Eye (tissue), 1 donor: ENCODE data around the gene SLC12A3.

ENCODE experiments used
- DNase-seq: peaks from one replicate; pipeline ENCODE4 v3.0.0-alpha.2; 2015

SLC12A3 gene

DNA sequence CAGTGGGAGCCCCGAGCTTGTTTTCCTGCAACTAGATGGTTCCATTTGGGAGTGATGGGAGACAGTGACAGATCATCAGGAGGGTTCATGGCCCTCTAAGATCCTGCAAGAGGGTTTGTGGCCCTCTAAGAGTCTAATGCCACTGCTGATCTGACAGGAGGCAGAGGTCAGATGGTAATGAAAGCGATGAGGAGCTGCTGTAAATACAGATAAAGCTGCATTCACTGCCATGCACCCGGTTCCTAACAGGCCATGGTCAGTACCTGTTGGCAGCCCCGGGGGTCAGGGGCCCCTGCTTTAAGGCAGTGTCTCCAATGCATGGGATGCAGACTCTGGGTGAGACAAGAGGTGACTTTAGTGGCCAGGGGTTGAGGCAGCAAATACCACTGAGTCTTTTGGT lies 30.8 kb downstream of the SLC12A3 start:
- DNase-seq: no peak

- DNase-seq: no peak
Observed at GRCh38 chr16:56896244-56896643, 31.2 kb downstream of the SLC12A3 start.

DNA sequence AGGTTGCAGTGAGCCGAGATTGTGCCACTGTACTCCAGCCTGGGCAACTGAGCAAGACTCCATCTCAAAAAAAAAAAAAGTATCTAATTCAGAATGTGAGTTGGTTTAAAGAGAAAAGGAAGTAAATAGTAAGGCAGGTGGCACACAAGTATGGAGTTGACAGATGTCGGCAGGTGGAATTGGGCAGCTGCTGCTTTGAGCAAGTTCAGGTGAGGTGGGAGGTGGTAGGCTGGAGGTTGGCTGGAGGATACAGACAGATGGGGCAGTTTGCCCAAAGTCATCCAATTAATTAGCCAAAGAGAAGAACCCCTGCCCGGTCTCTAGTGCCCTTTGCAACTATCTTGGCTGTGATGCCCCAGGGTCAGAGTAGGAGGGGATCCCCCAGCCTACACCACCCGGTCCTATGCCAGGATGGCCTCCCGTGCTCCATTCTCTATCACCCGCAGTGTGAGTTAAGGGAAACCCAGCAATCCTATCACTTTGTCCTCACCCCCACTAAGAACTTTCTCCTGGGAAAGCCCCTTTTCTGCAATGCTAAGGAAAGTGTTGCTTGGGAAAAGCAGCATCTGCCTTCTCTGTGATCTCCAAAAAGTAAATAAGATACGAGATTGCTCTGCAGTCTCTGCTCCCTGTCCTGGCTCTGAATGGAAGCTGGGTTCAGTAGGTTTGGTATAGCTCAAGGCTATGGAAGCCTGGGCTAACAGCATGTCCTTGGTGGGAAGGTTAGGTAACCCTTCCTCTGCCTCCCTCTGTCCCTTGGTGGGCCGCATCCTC lies 32.2 kb downstream of the SLC12A3 start:
- DNase-seq: no peak

DNA sequence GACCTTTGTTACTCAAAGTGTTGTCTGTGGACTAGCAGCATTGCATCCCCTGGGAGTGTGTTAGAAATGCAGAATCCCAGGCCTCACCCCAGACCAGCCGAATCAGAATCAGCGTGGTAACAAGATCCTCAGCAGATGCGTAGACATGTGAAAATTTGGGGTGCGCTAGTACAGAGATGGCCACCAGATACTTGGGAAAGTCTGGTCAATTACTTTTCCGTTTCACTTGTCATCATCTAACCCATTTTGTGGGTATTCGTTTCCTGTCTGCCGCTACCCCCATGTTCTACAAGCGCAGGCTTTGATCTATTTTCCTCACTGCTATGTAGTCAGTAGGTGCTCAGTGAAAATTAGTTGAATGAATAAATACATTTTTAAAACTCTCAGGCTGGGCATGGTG lies 33.8 kb downstream of the SLC12A3 start:
- DNase-seq: no peak

DNA sequence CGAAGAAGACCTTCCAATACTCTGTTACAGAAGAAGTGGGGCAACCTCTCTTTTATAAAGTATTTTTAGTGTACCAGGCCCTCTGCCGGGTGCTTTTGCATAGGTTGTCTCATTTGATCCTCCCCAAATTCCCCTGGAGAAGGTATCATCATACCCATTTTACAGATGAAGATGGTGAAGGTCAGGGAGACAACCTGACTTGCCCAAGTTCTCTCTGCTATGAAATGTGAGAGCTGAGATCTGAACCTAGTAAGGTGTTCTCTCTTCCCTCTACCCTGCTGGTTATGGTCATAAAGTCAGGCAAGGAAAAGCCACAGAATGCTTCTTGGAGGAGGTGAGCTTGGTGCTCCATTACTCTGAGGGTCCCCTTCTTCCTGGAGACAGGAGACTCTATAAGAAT lies 38.9 kb downstream of the SLC12A3 start:
- no peak for DNase-seq

GRCh38 chr16:56907401-56907800 lies 42.4 kb downstream of the SLC12A3 start:
- DNase-seq: no peak

DNA sequence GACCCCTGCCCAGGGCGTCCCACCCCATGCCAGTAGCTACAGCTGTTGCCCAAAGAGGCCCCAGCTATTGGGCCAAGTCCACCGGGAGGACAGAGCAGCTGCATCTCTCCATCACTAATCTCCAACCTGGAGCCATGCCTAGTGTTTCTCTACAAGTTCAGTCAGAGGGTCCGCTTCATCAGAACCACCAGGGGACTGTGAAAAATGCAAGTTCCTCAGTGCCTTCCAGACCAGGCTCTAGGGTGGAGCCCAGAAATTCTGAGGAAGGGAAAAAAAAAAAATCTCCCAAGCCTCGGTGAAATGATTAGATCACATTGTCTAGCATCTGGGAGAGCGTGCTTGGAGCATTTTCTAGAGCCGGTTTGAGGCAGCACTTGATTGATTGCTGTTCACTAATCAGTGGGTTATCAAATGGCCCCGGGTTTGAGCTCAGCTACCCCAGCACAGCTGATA lies 44.5 kb downstream of the SLC12A3 start:
- DNase-seq: no peak

- no peak for DNase-seq
Observed at GRCh38 chr16:56910112-56910511, 45.1 kb downstream of the SLC12A3 start.

GRCh38 chr16:56910654-56911539 lies 45.9 kb downstream of the SLC12A3 start:
- no peak for DNase-seq

- DNase-seq: peak; percentile 38
Observed at GRCh38 chr16:56911771-56912571, 47.0 kb downstream of the SLC12A3 start.

DNA sequence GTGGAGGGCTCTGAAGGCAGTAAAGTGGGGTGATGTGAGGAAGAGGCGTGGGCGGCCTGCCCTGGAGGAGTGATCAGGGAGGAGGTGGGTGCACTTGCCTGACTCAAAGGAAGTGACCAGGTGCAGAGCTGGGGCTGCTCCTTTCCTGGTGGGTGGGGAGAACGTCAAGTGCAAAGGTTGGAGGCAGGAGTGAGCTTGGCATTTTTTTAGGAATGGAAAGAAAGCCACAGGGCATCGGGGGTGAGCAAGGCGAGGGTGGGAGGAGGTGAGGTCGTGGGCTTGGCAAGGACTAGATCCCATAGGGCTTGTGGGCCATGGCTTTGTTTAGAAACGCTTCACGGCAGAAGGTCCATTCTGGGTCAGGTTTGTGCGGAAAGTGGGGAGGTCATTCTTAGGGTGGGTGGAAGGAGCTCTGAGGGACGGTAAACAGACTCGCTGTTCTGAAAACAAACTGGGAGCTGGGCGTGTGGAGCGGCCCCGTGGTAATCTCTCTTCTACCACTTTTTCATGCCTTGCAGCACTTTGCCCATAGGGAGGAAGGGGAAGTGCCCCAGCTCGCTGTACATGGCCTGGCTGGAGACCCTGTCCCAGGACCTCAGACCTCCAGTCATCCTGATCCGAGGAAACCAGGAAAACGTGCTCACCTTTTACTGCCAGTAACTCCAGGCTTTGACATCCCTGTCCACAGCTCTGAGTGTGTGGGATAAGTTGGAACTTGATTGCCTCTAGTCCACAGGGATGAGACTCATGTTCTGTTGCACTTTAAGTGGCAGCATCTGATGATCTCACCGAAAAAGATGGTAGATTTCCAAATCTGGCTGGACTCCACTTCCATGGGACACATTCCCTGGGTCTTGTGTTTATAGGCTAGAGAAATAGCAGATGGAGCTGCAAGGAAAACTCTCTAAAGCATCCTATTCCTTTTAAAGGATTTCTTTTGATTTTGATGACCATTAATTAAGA lies 48.0 kb downstream of the SLC12A3 start:
- no peak for DNase-seq

DNA sequence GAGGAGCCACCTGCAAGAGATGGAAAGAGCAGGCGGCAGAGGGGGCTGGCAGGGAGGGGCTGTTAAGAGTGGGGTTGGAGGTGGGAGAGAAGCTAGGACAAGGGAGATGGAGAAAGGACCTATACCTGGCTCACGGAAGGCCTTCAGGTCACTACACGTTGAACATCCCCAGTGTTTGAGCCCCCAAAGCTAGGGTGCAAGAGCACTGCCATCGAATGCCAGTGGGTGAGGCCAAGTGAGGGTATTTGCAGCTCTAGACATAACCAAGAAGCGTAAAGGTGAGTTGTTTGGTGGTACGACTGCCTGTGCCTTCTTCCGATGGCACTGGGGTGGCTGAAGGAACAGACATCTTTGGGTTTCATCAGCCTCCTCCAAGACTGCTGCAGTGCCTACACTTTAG lies 49.9 kb downstream of the SLC12A3 start:
- no peak for DNase-seq

DNA sequence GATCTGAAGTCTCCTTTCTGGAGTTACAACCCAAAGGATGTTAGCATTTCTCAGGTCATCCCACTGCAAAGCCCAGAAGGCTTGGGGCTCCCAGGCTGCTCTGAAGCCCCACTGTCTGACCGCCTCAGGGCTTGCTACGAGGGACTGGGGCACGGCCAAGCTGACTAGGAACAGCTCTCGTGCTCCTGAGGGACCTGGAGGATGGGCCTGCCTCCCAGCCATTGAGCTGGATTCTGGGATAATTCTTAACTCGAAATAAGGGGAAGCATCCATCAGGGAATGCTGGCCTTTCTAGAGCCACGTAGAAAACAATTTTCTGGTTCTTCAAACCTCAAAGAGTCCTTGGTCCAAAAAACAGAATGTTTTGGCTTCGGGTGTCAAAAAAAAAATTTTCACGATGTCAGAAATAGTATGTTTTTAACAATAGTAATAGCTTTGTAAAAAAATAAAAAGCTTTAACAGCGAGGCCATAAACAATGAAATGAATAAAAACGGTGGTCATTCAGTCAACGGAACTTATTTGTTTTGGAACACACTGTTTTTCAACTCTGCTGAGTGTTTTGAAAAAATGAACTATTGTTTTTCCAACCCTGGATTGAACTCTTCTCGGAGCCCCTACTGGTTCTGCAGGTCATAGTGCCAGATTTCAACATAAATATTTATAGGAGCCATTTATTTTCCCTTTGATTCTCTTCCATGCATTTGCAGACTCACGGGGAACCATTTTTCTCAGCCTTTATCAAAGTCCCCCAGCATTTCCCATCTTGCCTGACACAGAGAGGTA lies 50.5 kb downstream of the SLC12A3 start:
- peak; percentile 38 for DNase-seq

DNA sequence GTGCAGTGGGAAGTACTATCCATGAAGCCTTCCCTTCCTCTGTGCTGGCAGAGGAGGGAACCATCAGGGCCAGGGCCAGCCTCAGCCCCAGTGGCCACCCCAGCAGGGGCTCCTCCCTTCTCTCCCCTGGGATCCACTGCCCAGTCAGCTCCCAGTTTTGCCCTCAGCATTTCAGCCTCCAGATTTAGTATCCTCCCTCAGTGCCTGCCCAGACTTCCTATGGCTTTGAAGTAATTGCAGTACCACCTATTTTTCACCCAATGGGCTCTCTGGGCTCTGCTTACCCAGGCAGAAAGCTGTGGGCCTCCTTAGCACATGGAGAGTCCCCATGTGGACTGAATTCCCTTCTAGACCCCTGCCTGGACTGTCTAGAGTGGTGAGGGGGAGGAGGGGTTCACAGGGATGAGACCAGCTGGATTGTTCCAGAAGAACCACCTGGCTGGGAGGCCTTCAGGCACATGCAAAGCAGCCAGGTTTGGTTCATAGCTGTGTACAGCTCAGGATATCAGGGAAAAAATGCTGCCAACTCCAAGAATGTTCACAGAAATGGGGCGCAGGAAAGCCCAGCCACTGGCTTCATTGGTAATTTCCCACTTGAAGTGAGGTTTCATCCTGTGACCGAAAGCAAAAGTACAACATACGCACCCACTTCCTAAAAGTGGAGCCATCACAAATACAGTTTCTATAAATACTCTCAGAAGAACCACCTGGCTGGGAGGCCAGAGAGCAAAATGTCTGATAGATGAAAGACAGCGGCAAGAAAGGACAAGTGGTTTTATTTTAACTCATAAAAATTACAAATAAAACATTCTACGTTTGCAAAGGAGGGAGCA lies 51.8 kb downstream of the SLC12A3 start:
- DNase-seq: no peak

DNA sequence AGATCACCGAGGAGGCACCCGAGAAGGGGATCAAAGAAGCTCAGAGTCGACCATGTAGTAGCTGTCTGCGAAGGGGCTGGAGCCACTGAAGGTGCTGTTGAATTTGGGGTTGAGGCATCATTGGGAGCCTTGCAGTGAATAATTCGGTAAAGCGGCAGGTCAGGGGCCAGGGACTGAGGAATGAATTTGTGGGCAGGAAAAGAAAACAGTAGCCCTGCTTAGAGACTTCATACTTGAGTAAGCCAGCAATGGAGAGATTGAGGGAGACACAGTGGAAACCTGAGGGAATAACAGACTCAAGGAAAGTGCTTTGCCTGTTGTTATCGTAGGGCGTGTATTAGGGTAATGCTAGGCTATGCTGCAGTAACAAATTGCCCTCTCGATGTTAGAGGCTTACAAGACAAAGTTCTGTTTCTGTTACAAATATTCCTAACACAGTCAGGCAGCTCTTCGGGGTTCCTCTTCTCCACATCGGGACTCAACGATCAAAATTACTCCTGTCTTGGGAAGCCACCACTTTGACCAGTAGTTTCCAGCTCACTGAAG lies 53.5 kb downstream of the SLC12A3 start:
- no peak for DNase-seq

DNA sequence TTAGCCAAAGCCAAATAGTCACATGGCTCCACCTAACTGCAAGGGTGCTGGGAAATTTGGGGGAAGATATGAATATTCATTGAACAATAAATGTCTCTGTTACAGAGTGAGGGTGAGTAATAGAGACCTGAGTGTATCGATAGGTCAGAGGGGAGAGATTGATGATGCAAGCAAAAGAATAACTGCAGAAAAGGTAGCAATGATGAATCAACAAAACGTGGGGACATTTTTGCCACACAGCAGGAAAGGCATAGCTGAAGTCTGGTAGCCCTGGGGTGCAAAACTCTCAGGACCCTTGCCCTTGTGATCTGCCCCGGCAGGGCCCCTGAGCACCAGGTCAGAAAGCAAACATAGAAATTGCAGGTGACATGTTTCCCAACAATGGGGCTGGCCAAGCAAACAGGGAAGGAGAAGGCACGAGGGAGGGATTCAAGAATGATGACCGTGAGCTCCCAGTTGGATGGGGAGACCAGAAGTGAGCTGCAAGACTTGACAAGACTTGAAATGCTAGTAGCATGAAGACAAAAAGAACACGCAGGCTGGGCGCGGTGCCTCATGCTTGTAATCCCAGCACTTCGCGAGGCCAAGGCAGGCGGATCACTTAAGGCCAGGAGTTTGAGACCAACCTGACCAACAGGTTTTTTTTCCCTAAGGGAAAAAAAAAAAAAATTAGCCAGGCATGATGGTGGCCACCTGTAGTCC lies 54.2 kb downstream of the SLC12A3 start:
- no peak for DNase-seq

GRCh38 chr16:56921571-56921970 lies 56.6 kb downstream of the SLC12A3 start:
- DNase-seq: no peak

DNA sequence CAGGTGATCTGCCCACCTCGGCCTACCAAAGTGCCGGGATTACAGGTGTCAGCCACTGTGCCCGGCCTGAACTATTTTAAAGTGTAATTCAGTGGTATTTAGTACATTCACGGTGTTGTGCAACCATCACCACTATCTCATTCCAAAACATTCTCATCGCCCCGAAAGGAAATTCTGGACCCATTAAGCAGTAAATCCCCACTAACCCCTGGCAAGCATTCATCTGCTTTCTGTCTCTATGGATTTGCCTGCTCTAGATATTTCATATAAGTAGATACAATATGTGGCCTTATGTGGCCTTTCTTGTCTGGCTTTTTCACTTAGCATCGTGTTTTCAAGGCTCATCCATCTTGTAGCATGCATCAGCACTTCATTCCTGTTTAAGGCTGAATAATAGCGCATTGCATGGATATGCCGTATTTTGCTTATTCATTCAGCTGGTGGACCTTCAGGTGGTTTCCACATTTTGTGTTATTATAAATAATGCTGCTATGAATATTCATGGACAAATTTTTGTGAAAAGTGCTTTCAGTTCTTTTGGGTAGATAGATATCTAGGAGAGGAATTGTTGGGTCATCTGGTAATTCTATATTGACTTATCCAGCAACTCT lies 58.6 kb downstream of the SLC12A3 start:
- DNase-seq: no peak

DNA sequence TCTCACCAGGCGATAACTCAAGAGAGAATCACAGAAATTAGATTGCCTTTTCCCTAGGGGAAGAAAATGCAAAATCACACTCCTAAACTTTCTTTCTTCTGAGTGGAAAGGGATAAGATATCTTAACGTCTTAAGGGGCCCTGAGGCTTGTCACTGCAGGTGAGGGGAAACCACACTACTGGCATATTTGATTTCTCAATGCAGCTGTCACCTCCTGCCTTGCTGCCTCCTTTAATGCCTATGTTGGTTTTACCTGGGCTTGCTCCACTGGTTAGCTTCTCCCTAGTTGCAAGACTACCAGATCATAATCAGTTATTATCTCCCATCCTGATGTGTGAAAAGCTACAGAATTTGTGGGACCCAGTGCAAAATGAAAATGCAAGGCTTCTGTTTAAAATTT lies 62.5 kb downstream of the SLC12A3 start:
- no peak for DNase-seq
